WTC11 (cell line): ENCODE results near the gene NPLOC4. TPM values are rescaled to one million over a fixed set of nuclear protein-coding genes. Genes with fewer than 3 reads are reported as not detected.
A peak's percentile ranks its signal among the peaks of the same experiment; 100 is the strongest.

ENCODE experiments used
- AR ChIP-seq: fragments of 250-450 bp; sonication (Bioruptor Pico); IDR thresholded peaks from 2 replicates; pipeline ENCODE4 v1.9.0; 2021; ENCODE audit warnings: mild to moderate bottlenecking
- ARID4B ChIP-seq: sonication (generic); formaldehyde crosslinking; IDR thresholded peaks from 2 replicates; pipeline ENCODE4 v1.8.0; 2023; ENCODE audit warnings: missing genetic modification reagents, mild to moderate bottlenecking, borderline replicate concordance
- ATF3 ChIP-seq: sonication (generic); formaldehyde crosslinking; conservative IDR thresholded peaks from 2 replicates; pipeline ENCODE4 v1.8.1; 2022; ENCODE audit warnings: mild to moderate bottlenecking, missing genetic modification reagents
- ATF6 ChIP-seq: sonication (generic); formaldehyde crosslinking; IDR thresholded peaks from 2 replicates; pipeline ENCODE4 v1.8.1; 2023; ENCODE audit warnings: mild to moderate bottlenecking, missing genetic modification reagents
- E2F1 ChIP-seq: sonication (generic); formaldehyde crosslinking; IDR thresholded peaks from 2 replicates; pipeline ENCODE4 v1.8.0; 2022; ENCODE audit warnings: mild to moderate bottlenecking, missing genetic modification reagents
- E2F4 ChIP-seq: sonication (generic); formaldehyde crosslinking; IDR thresholded peaks from 2 replicates; pipeline ENCODE4 v1.8.1; 2022; ENCODE audit warnings: low read depth, mild to moderate bottlenecking, moderate library complexity, missing genetic modification reagents, borderline replicate concordance
- ELF4 ChIP-seq: sonication (generic); formaldehyde crosslinking; IDR thresholded peaks from 2 replicates; pipeline ENCODE4 v1.8.1; 2022; ENCODE audit warnings: low read depth, mild to moderate bottlenecking, moderate library complexity, missing genetic modification reagents
- ETV6 ChIP-seq: sonication (generic); formaldehyde crosslinking; IDR thresholded peaks from 2 replicates; pipeline ENCODE4 v1.8.1; 2022; ENCODE audit warnings: mild to moderate bottlenecking, missing genetic modification reagents
- MAX ChIP-seq: sonication (generic); formaldehyde crosslinking; IDR thresholded peaks from 2 replicates; pipeline ENCODE4 v1.8.0; 2022; ENCODE audit warnings: mild to moderate bottlenecking, missing genetic modification reagents
- MLX ChIP-seq: sonication (generic); formaldehyde crosslinking; IDR thresholded peaks from 2 replicates; pipeline ENCODE4 v1.8.1; 2023; ENCODE audit warnings: mild to moderate bottlenecking, missing genetic modification reagents, moderate library complexity
- MYBL2 ChIP-seq: sonication (generic); formaldehyde crosslinking; IDR thresholded peaks from 2 replicates; pipeline ENCODE4 v1.8.1; 2023; ENCODE audit warnings: mild to moderate bottlenecking, moderate library complexity, missing genetic modification reagents
- NR2C2 ChIP-seq: sonication (generic); formaldehyde crosslinking; IDR thresholded peaks from 2 replicates; pipeline ENCODE4 v1.8.0; 2022; ENCODE audit warnings: mild to moderate bottlenecking, missing genetic modification reagents
- NR3C1 ChIP-seq: sonication (generic); formaldehyde crosslinking; conservative IDR thresholded peaks from 2 replicates; pipeline ENCODE4 v1.8.1; 2023; ENCODE audit warnings: low read depth, mild to moderate bottlenecking, missing genetic modification reagents
- OVOL2 ChIP-seq: fragments of 250-450 bp; sonication (Bioruptor Pico); IDR thresholded peaks from 2 replicates; pipeline ENCODE4 v1.9.0; 2021; ENCODE audit warnings: mild to moderate bottlenecking, borderline replicate concordance
- SOX15 ChIP-seq: fragments of 250-450 bp; sonication (Bioruptor Pico); IDR thresholded peaks from 2 replicates; pipeline ENCODE4 v1.9.0; 2021; ENCODE audit warnings: mild to moderate bottlenecking
- SP1 ChIP-seq: sonication (generic); formaldehyde crosslinking; conservative IDR thresholded peaks from 2 replicates; pipeline ENCODE4 v1.8.1; 2022; ENCODE audit warnings: missing genetic modification reagents
- STAT6 ChIP-seq: sonication (generic); formaldehyde crosslinking; conservative IDR thresholded peaks from 2 replicates; pipeline ENCODE4 v1.8.1; 2023; ENCODE audit warnings: mild to moderate bottlenecking, low read depth, missing genetic modification reagents, moderate library complexity
- TEAD4 ChIP-seq: sonication (generic); formaldehyde crosslinking; IDR thresholded peaks from 2 replicates; pipeline ENCODE4 v1.8.0; 2022; ENCODE audit warnings: mild to moderate bottlenecking, missing genetic modification reagents
- ZBTB43 ChIP-seq: sonication (generic); formaldehyde crosslinking; IDR thresholded peaks from 2 replicates; pipeline ENCODE4 v1.8.1; 2023; ENCODE audit warnings: mild to moderate bottlenecking, missing genetic modification reagents
- ZNF121 ChIP-seq: sonication (generic); formaldehyde crosslinking; IDR thresholded peaks from 2 replicates; pipeline ENCODE4 v1.8.0; 2023; ENCODE audit warnings: missing genetic modification reagents
- total RNA-seq: library from RNA; stranded (reverse); gene quantifications from 3 replicates; pipeline ENCODE4 v1.2.3, GENCODE V29; 2021

The NPLOC4 gene
- total RNA-seq, 1 experiment from 2014 or later: 83.5 TPM

- TF ChIP-seq ARID4B (peak; percentile 73; the same call in 1 of the 2 replicates), TEAD4 (CRISPR knock-in tag) (0 out of 2 replicates have a peak, but pooled peaks have one; percentile 34), OVOL2 (0 out of 2 replicates have a peak, but pooled peaks have one; percentile 57), NR3C1 (CRISPR knock-in tag) (no peak), E2F4 (CRISPR knock-in tag) (no peak), NR2C2 (CRISPR knock-in tag) (no peak), ZNF121 (CRISPR knock-in tag) (no peak), SP1 (CRISPR knock-in tag) (no peak; the same call in 1 of the 2 replicates), ZBTB43 (CRISPR knock-in tag) (no peak), SOX15 (CRISPR knock-in tag) (no peak), STAT6 (CRISPR knock-in tag) (no peak), ETV6 (CRISPR knock-in tag) (peak; percentile 66; the same call in 1 of the 2 replicates), E2F1 (CRISPR knock-in tag) (no peak), MAX (CRISPR knock-in tag) (peak; percentile 58; the same call in 1 of the 2 replicates), ATF3 (CRISPR knock-in tag) (no peak), ATF6 (CRISPR knock-in tag) (no peak), AR (CRISPR knock-in tag) (no peak), MLX (no peak), ELF4 (CRISPR knock-in tag) (no peak), MYBL2 (CRISPR knock-in tag) (no peak)
Measured at GRCh38 chr17:81683584-81684441, 46.9 kb upstream of the NPLOC4 start, which contains the start of the genes ARL16 and HGS (continued).
